ENCODE results near the gene LRRC8B.

- TF ChIP-seq, protein P1, sequence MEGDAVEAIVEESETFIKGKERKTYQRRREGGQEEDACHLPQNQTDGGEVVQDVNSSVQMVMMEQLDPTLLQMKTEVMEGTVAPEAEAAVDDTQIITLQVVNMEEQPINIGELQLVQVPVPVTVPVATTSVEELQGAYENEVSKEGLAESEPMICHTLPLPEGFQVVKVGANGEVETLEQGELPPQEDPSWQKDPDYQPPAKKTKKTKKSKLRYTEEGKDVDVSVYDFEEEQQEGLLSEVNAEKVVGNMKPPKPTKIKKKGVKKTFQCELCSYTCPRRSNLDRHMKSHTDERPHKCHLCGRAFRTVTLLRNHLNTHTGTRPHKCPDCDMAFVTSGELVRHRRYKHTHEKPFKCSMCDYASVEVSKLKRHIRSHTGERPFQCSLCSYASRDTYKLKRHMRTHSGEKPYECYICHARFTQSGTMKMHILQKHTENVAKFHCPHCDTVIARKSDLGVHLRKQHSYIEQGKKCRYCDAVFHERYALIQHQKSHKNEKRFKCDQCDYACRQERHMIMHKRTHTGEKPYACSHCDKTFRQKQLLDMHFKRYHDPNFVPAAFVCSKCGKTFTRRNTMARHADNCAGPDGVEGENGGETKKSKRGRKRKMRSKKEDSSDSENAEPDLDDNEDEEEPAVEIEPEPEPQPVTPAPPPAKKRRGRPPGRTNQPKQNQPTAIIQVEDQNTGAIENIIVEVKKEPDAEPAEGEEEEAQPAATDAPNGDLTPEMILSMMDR (IDR thresholded peaks at IDR 0.05): no peak
- no peak for TF ChIP-seq ZBTB21 (CRISPR knock-in tag; IDR thresholded peaks at IDR 0.05; ENCODE audit: borderline replicate concordance)
- TF ChIP-seq ZNF317 (CRISPR knock-in tag; IDR thresholded peaks at IDR 0.05; ENCODE audit: borderline replicate concordance, low read depth): no peak
- no peak for TF ChIP-seq ZMAT4 (CRISPR knock-in tag; IDR thresholded peaks at IDR 0.05)
- no peak for TF ChIP-seq HMGXB4 (CRISPR knock-in tag; IDR thresholded peaks at IDR 0.05)
- TF ChIP-seq, protein P2, sequence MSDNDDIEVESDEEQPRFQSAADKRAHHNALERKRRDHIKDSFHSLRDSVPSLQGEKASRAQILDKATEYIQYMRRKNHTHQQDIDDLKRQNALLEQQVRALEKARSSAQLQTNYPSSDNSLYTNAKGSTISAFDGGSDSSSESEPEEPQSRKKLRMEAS (CRISPR knock-in tag; IDR thresholded peaks at IDR 0.05): no peak
- no peak for TF ChIP-seq PRRX2 (CRISPR knock-in tag; IDR thresholded peaks at IDR 0.05)
- TF ChIP-seq SP1 (CRISPR knock-in tag; conservative IDR thresholded peaks at IDR 0.05): no peak
- no peak for TF ChIP-seq NR2C2 (CRISPR knock-in tag; IDR thresholded peaks at IDR 0.05)
- no peak for TF ChIP-seq ATF3 (CRISPR knock-in tag; conservative IDR thresholded peaks at IDR 0.05)
- TF ChIP-seq TCF7 (CRISPR knock-in tag; IDR thresholded peaks at IDR 0.05; ENCODE audit: low read depth): no peak
Measured at GRCh38 chr1:89602871-89603404, 78.3 kb downstream of the LRRC8B start.

Data from WTC11 (cell line).